Measurements from ENCODE around the gene RSAD1. TPM values are rescaled to one million over a fixed set of nuclear protein-coding genes. Genes with fewer than 3 reads are reported as not detected.

Gene RSAD1
- total RNA-seq, 1 donor from 2014 or later = 25.9 TPM

- Mint-ChIP-seq H3K27me3 (ENCODE audit: unreplicated experiment) (no peaks in the 10 kb centered on the region), H3K4me3 (ENCODE audit: unreplicated experiment) (no peak overlapping the region), H3K27ac (ENCODE audit: unreplicated experiment) (no peak overlapping the region), H3K4me1 (ENCODE audit: unreplicated experiment) (no peaks in the 10 kb centered on the region), H3K9me3 (ENCODE audit: unreplicated experiment) (no peaks in the 10 kb centered on the region), H3K36me3 (ENCODE audit: low read depth, unreplicated experiment) (peaks cover 3% of the 10 kb centered on the region)
- TF ChIP-seq, protein P1, sequence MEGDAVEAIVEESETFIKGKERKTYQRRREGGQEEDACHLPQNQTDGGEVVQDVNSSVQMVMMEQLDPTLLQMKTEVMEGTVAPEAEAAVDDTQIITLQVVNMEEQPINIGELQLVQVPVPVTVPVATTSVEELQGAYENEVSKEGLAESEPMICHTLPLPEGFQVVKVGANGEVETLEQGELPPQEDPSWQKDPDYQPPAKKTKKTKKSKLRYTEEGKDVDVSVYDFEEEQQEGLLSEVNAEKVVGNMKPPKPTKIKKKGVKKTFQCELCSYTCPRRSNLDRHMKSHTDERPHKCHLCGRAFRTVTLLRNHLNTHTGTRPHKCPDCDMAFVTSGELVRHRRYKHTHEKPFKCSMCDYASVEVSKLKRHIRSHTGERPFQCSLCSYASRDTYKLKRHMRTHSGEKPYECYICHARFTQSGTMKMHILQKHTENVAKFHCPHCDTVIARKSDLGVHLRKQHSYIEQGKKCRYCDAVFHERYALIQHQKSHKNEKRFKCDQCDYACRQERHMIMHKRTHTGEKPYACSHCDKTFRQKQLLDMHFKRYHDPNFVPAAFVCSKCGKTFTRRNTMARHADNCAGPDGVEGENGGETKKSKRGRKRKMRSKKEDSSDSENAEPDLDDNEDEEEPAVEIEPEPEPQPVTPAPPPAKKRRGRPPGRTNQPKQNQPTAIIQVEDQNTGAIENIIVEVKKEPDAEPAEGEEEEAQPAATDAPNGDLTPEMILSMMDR (IDR thresholded peaks at IDR 0.05; ENCODE audit: unreplicated experiment) = no peak
- no peak for DNase-seq (ENCODE audit: low spot score)
Observed at GRCh38 chr17:50448643-50449042, 30.0 kb upstream of the RSAD1 start.

DNA sequence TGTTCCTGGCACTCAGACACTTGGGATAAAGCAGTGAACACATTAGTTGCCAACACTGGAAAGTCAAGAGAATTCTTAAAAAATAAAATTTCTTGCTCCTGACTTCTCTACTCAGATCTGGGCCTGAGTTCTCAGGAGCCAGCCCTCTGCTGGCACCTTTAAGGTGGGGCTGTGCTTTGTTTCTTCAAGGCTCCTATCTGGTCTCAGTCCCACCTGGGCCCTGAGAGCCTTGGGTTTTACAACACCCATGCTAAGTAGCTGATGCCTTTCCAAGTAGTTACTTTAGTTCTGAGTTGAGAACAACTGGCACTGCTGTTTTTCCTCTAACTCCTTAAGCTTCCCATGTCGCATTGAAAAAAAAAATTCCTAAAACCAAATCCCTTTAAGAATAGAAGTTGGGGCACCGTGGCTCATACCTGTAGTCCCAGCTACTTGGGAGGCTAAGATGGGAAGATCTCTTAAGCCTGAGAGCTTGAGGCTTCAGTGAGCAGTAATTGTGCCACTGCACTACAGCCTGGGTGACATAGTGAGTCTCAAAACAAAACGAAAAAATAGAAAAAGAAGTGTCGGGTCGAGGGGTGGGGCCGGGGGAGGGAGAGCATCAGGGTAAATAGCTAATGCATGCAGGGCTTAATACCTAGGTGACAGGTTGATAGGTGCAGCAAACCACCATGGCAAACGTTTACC lies 26.6 kb upstream of the RSAD1 start:
- TF ChIP-seq, protein P1 (IDR thresholded peaks at IDR 0.05; ENCODE audit: unreplicated experiment) = no peak
- Mint-ChIP-seq H3K4me1 (ENCODE audit: unreplicated experiment) (peaks cover 2% of the 10 kb centered on the region), H3K36me3 (ENCODE audit: low read depth, unreplicated experiment) (peaks cover 4% of the 10 kb centered on the region), H3K27me3 (ENCODE audit: unreplicated experiment) (peaks cover 2% of the 10 kb centered on the region), H3K9me3 (ENCODE audit: unreplicated experiment) (no peaks in the 10 kb centered on the region), H3K27ac (ENCODE audit: unreplicated experiment) (no peak overlapping the region), H3K4me3 (ENCODE audit: unreplicated experiment) (no peak overlapping the region)
- DNase-seq (ENCODE audit: low spot score) = no peak

GRCh38 chr17:50452630-50453300 lies 25.9 kb upstream of the RSAD1 start:
- no peak for DNase-seq (ENCODE audit: low spot score)
- Mint-ChIP-seq H3K4me1 (ENCODE audit: unreplicated experiment) (peaks cover 2% of the 10 kb centered on the region), H3K27ac (ENCODE audit: unreplicated experiment) (no peak overlapping the region), H3K36me3 (ENCODE audit: low read depth, unreplicated experiment) (peaks cover 4% of the 10 kb centered on the region), H3K27me3 (ENCODE audit: unreplicated experiment) (peaks cover 2% of the 10 kb centered on the region), H3K9me3 (ENCODE audit: unreplicated experiment) (no peaks in the 10 kb centered on the region), H3K4me3 (ENCODE audit: unreplicated experiment) (no peak overlapping the region)
- TF ChIP-seq, protein P1 (IDR thresholded peaks at IDR 0.05; ENCODE audit: unreplicated experiment) = no peak

DNA sequence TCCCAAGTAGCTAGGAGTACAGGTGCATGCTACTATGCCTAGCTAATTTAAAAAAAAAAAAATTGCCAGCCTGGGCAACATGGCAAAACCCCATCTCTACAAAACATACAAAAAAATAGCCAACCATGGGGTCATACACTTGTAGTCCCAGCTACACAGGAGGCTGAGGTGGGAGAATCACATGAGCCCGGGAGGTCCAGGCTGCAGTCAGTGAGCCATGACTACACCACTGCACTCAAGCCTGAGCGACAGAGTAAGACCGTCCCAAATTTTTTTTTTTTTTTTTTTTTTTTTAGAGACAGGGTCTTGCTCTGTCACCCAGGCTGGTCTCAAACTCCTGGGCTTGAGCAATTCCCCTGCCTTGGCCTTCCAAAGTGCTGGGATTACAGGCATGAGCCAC lies 24.8 kb upstream of the RSAD1 start:
- no peak overlapping the region for H3K27ac Mint-ChIP-seq (ENCODE audit: unreplicated experiment)
- H3K27me3 Mint-ChIP-seq (ENCODE audit: unreplicated experiment) = peaks cover 2% of the 10 kb centered on the region

More for the DNA sequence above, 24.8 kb upstream of the RSAD1 start:
- H3K4me1 Mint-ChIP-seq (ENCODE audit: unreplicated experiment) = peaks cover 6% of the 10 kb centered on the region
- no peak for DNase-seq (ENCODE audit: low spot score)
- no peak overlapping the region for H3K4me3 Mint-ChIP-seq (ENCODE audit: unreplicated experiment)
- TF ChIP-seq, protein P1 (IDR thresholded peaks at IDR 0.05; ENCODE audit: unreplicated experiment) = no peak
- no peaks in the 10 kb centered on the region for H3K9me3 Mint-ChIP-seq (ENCODE audit: unreplicated experiment)
- peaks cover 9% of the 10 kb centered on the region for H3K36me3 Mint-ChIP-seq (ENCODE audit: low read depth, unreplicated experiment)
